ENCODE results near the gene KLF1. TPM values are rescaled to one million over a fixed set of nuclear protein-coding genes. Genes with fewer than 3 reads are reported as not detected.

KLF1 gene
- total RNA-seq, 2 experiments from 2014 or later, result 0.16 TPM; not detected in 1

- no TSS peak for BruUV-seq (replicated peaks)
- TF ChIP-seq EZH2phosphoT487 (IDR thresholded peaks at IDR 0.05; ENCODE audit: borderline replicate concordance, low read depth, low read length), result no peak
- no peak for TF ChIP-seq CTCF (conservative IDR thresholded peaks at IDR 0.05; ENCODE audit: low read length)
- Histone ChIP-seq H3K9me2 (ENCODE audit: insufficient read depth, low read length) (no peaks in the 10 kb centered on the region), H3K4me3 (ENCODE audit: low read depth, low read length, poor library complexity, severe bottlenecking) (no peak overlapping the region), H3K4me2 (ENCODE audit: low read length) (no peak overlapping the region), H3K4me1 (ENCODE audit: insufficient read depth, low read length, poor library complexity, severe bottlenecking) (peaks cover 26% of the 10 kb centered on the region), H2AFZ (ENCODE audit: low read length) (no peak overlapping the region), H3K36me3 (ENCODE audit: insufficient read depth, low read length) (peaks cover 9% of the 10 kb centered on the region), H3K9me3 (ENCODE audit: low read length) (peaks cover 11% of the 10 kb centered on the region), H4K20me1 (ENCODE audit: insufficient read depth, low read length) (no peaks in the 10 kb centered on the region), H3K79me2 (ENCODE audit: insufficient read depth, low read depth, low read length) (no peaks in the 10 kb centered on the region), H3K27ac (ENCODE audit: low read depth, low read length, poor library complexity, severe bottlenecking) (no peak overlapping the region)
- CTCF ChIA-PET (ENCODE audit: unreplicated experiment), result interaction anchor here (0.6 kb wide), 1 partner anchor 7 kb away, joined by 3 read pairs; no protein-coding TSS in a partner anchor
- POLR2A ChIA-PET, result interaction anchor here (0.6 to 1.3 kb wide), 4 partner anchors 8 to 58 kb away, joined by 3 to 7 read pairs (median 4); partner anchors contain the start of gene GCDH
- intact Hi-C loops (cut with micrococcal nuclease; ENCODE audit: unreplicated experiment), result no loop called here
- DNase-seq (ENCODE audit: low spot score), result no peak
Measured at GRCh38 chr19:12882589-12882988, 4.4 kb downstream of the KLF1 start.

GRCh38 chr19:12881172-12881808, 5.7 kb downstream of the KLF1 start, which contains the start of gene DNASE2:
Gene DNASE2 (minus strand): TSS chr19:12881449. CDS start chr19:12881375, 74 bp downstream.
- BruUV-seq (replicated peaks), result no TSS peak
- peak; percentile 99 for DNase-seq (ENCODE audit: low spot score)
- no peaks in the 10 kb centered on the region for H3K9me2 ChIP-seq (ENCODE audit: insufficient read depth, low read length)
- TF ChIP-seq EZH2phosphoT487 (IDR thresholded peaks at IDR 0.05; ENCODE audit: borderline replicate concordance, low read depth, low read length) (no peak), CTCF (conservative IDR thresholded peaks at IDR 0.05; ENCODE audit: low read length) (no peak)
- H3K36me3 ChIP-seq (ENCODE audit: insufficient read depth, low read length), result peaks cover 9% of the 10 kb centered on the region
- H3K9me3 ChIP-seq (ENCODE audit: low read length), result peaks cover 11% of the 10 kb centered on the region
- ChIA-PET CTCF (ENCODE audit: unreplicated experiment) (interaction anchor here (0.5 to 0.7 kb wide), 2 partner anchors 10 to 49 kb away, joined by 4 to 5 read pairs; partner anchors contain the start of gene GCDH), POLR2A (interaction anchor here (0.6 to 2.0 kb wide), 5 partner anchors 9 to 187 kb away, joined by 3 to 8 read pairs (median 4); partner anchors contain the start of gene GCDH)
- peaks cover 26% of the 10 kb centered on the region for H3K4me1 ChIP-seq (ENCODE audit: insufficient read depth, low read length, poor library complexity, severe bottlenecking)
- peak within 1 kb of the TSS; percentile 87 for H3K4me3 ChIP-seq (ENCODE audit: low read depth, low read length, poor library complexity, severe bottlenecking)
- no peaks in the 10 kb centered on the region for H4K20me1 ChIP-seq (ENCODE audit: insufficient read depth, low read length)
- H3K4me2 ChIP-seq (ENCODE audit: low read length), result peak within 1 kb of the TSS; percentile 74
- peak within 1 kb of the TSS; percentile 69 for H2AFZ ChIP-seq (ENCODE audit: low read length)
- intact Hi-C loops (cut with micrococcal nuclease; ENCODE audit: unreplicated experiment), result loop anchor here (1.0 kb wide), 2 partner anchors 10 to 57 kb away; partner anchors contain the start of genes CALR and GCDH
- H3K27ac ChIP-seq (ENCODE audit: low read depth, low read length, poor library complexity, severe bottlenecking), result peak within 1 kb of the TSS; percentile 76
- H3K79me2 ChIP-seq (ENCODE audit: insufficient read depth, low read depth, low read length), result no peaks in the 10 kb centered on the region

Measured in OCI-LY7 (cell line).